OCI-LY7 (cell line): ENCODE data around the gene GYS1.

Experiments used
- CTCF ChIP-seq: fragments of 200-600 bp; sonication (generic); conservative IDR thresholded peaks from 2 replicates; pipeline ENCODE4 v1.5.1; 2014; ENCODE audit warnings: mild to moderate bottlenecking, antibody characterized with exemption, low read length, moderate library complexity, mixed read lengths
- EZH2phosphoT487 ChIP-seq: fragments of 200-600 bp; sonication (generic); IDR thresholded peaks from 2 replicates; pipeline ENCODE4 v1.6.1; 2018; ENCODE audit warnings: low read depth, borderline replicate concordance, mild to moderate bottlenecking, mixed run types, antibody characterized with exemption, low read length, moderate library complexity, mixed read lengths

GRCh38 chr19:49022116-49022515, 29.0 kb upstream of the GYS1 start:
- TF ChIP-seq CTCF (no peak), EZH2phosphoT487 (no peak)
